HepG2 (cell line): ENCODE measurements around the gene IDH3A.

Experiments used
- CTCF ChIP-seq: sonication (generic); formaldehyde crosslinking; IDR thresholded peaks from 2 replicates; pipeline ENCODE4 v1.5.0; 2020; ENCODE audit warnings: mild to moderate bottlenecking, missing genetic modification reagents, moderate library complexity
- EP300 ChIP-seq, 3 experiments: sonication (generic) in 1 of 3; formaldehyde crosslinking in 1 of 3; IDR thresholded peaks; 2 replicates each; pipeline versions ENCODE4 v1.5.1 to v1.6.1; 2011 to 2020; ENCODE audit warnings: low read depth in 2 of 3, low read length in 2 of 3, borderline replicate concordance in 1 of 3, improper control_type of control experiment in 1 of 3, mild to moderate bottlenecking in 1 of 3, missing genetic modification reagents in 1 of 3, moderate library complexity in 1 of 3
- NR2F2 ChIP-seq: IDR thresholded peaks from 2 replicates; pipeline ENCODE4 v1.6.1; 2012; ENCODE audit warnings: low read depth, inconsistent platforms, borderline replicate concordance
- PCBP1 ChIP-seq: fragments of 200-400 bp; formaldehyde crosslinking; IDR thresholded peaks from 2 replicates; pipeline ENCODE4 v1.6.1; 2017; ENCODE audit warnings: mild to moderate bottlenecking, low read depth, low read length, borderline replicate concordance
- ZBTB7A ChIP-seq: sonication (generic); formaldehyde crosslinking; IDR thresholded peaks from 2 replicates; pipeline ENCODE4 v1.8.0; 2022; ENCODE audit warnings: mild to moderate bottlenecking, missing genetic modification reagents

GRCh38 chr15:78112551-78112950 is 36.6 kb upstream of the IDH3A start:
- TF ChIP-seq NR2F2 (no peak), PCBP1 (no peak), CTCF (CRISPR knock-in tag) (no peak), ZBTB7A (CRISPR knock-in tag) (no peak), EP300 (IDR thresholded peaks at IDR 0.05; ENCODE audit: low read depth in 2 of 2, low read length in 2 of 2) (no peak), EP300 (CRISPR knock-in tag; IDR thresholded peaks at IDR 0.05; ENCODE audit: borderline replicate concordance) (no peak)
